ENCODE results near the gene LLGL2.

Gene LLGL2

GRCh38 chr17:75513641-75514000 lies 11.9 kb upstream of the LLGL2 start:
- Histone ChIP-seq H3K36me3 (ENCODE audit: control insufficient read depth in 4 of 4, insufficient read depth in 4 of 4, low read length in 3 of 4) (no peaks in the 10 kb centered on the region), H3K27ac (ENCODE audit: insufficient read depth in 1 of 2, low read depth in 1 of 2, low read length in 2 of 2, poor library complexity in 1 of 2, severe bottlenecking in 2 of 2) (no peak overlapping the region), H3K9me3 (ENCODE audit: control extremely low read depth in 1 of 5, control insufficient read depth in 4 of 5, insufficient read depth in 2 of 5, low read depth in 1 of 5, low read length in 4 of 5) (no peaks in the 10 kb centered on the region), H3K27me3 (replicated peaks in 2 of 5; ENCODE audit: control insufficient read depth in 4 of 5, insufficient read depth in 5 of 5, low read length in 4 of 5) (no peaks in the 10 kb centered on the region), H3K4me3 (ENCODE audit: control insufficient read depth in 1 of 7, extremely low read depth in 1 of 7, insufficient read depth in 4 of 7, low read depth in 2 of 7, low read length in 6 of 7) (no peak overlapping the region), H3K4me1 (ENCODE audit: control extremely low read depth in 1 of 4, control insufficient read depth in 4 of 4, insufficient read depth in 4 of 4, low read length in 3 of 4) (peaks cover 14 to 35% (median 33%) of the 10 kb centered on the region in 4 experiments)
- ChIA-PET POLR2A (no interaction called here), CTCF (interaction anchor here (1.0 to 1.5 kb wide), 4 partner anchors 13 to 243 kb away, joined by 3 to 5 read pairs (median 3); partner anchors contain the start of gene MIF4GD)
- WGBS (ENCODE audit: insufficient coverage) = 98% methylated on average over 15 of the region's 17 CpGs
- DNase-seq = no peak

GRCh38 chr17:75514299-75514918 lies 11.1 kb upstream of the LLGL2 start:
- WGBS (ENCODE audit: insufficient coverage) = 66% methylated on average over 13 of the region's 15 CpGs
- H3K36me3 ChIP-seq (ENCODE audit: control insufficient read depth in 4 of 4, insufficient read depth in 4 of 4, low read length in 3 of 4) = peaks cover 0 to 5% (median 2%) of the 10 kb centered on the region in 4 experiments
- DNase-seq = peak in 1 of 3 donors; percentile 12
- H3K4me3 ChIP-seq (ENCODE audit: control insufficient read depth in 1 of 7, extremely low read depth in 1 of 7, insufficient read depth in 4 of 7, low read depth in 2 of 7, low read length in 6 of 7) = peak overlapping the region; percentile 67 to 91 (median 80)
- H3K27ac ChIP-seq (ENCODE audit: insufficient read depth in 1 of 2, low read depth in 1 of 2, low read length in 2 of 2, poor library complexity in 1 of 2, severe bottlenecking in 2 of 2) = no peak overlapping the region
- H3K9me3 ChIP-seq (ENCODE audit: control extremely low read depth in 1 of 5, control insufficient read depth in 4 of 5, insufficient read depth in 2 of 5, low read depth in 1 of 5, low read length in 4 of 5) = no peaks in the 10 kb centered on the region
- POLR2A ChIA-PET = interaction anchor here (0.9 kb wide), 1 partner anchor 10 kb away, joined by 3 read pairs; no protein-coding TSS in a partner anchor
- CTCF ChIA-PET = interaction anchor here (0.7 to 1.5 kb wide), 5 partner anchors 13 to 243 kb away, joined by 3 to 5 read pairs (median 3); partner anchors contain the start of gene MIF4GD
- peaks cover 17 to 40% (median 40%) of the 10 kb centered on the region in 4 experiments for H3K4me1 ChIP-seq (ENCODE audit: control extremely low read depth in 1 of 4, control insufficient read depth in 4 of 4, insufficient read depth in 4 of 4, low read length in 3 of 4)
- H3K27me3 ChIP-seq (replicated peaks in 2 of 5; ENCODE audit: control insufficient read depth in 4 of 5, insufficient read depth in 5 of 5, low read length in 4 of 5) = no peaks in the 10 kb centered on the region

GRCh38 chr17:75514919-75515495 lies 10.5 kb upstream of the LLGL2 start:
- peak overlapping the region; percentile 67 to 91 (median 80) for H3K4me3 ChIP-seq (ENCODE audit: control insufficient read depth in 1 of 7, extremely low read depth in 1 of 7, insufficient read depth in 4 of 7, low read depth in 2 of 7, low read length in 6 of 7)
- ChIA-PET CTCF (interaction anchor here (0.7 to 1.5 kb wide), 3 partner anchors 14 to 244 kb away, joined by 3 to 5 read pairs (median 3); partner anchors contain the start of gene MIF4GD), POLR2A (interaction anchor here (0.9 kb wide), 1 partner anchor 10 kb away, joined by 3 read pairs; no protein-coding TSS in a partner anchor)
- peaks cover 0 to 6% (median 4%) of the 10 kb centered on the region in 4 experiments for H3K36me3 ChIP-seq (ENCODE audit: control insufficient read depth in 4 of 4, insufficient read depth in 4 of 4, low read length in 3 of 4)
- no peaks in the 10 kb centered on the region for H3K27me3 ChIP-seq (replicated peaks in 2 of 5; ENCODE audit: control insufficient read depth in 4 of 5, insufficient read depth in 5 of 5, low read length in 4 of 5)
- H3K9me3 ChIP-seq (ENCODE audit: control extremely low read depth in 1 of 5, control insufficient read depth in 4 of 5, insufficient read depth in 2 of 5, low read depth in 1 of 5, low read length in 4 of 5) = no peaks in the 10 kb centered on the region
- peak in 1 of 3 donors; percentile 27 for DNase-seq
- no peak overlapping the region for H3K27ac ChIP-seq (ENCODE audit: insufficient read depth in 1 of 2, low read depth in 1 of 2, low read length in 2 of 2, poor library complexity in 1 of 2, severe bottlenecking in 2 of 2)
- WGBS (ENCODE audit: insufficient coverage) = under 1% methylated on average over 39 of the region's 50 CpGs
- H3K4me1 ChIP-seq (ENCODE audit: control extremely low read depth in 1 of 4, control insufficient read depth in 4 of 4, insufficient read depth in 4 of 4, low read length in 3 of 4) = peaks cover 17 to 40% (median 40%) of the 10 kb centered on the region in 4 experiments

- no peak within 1 kb of the TSS for H3K27ac ChIP-seq (ENCODE audit: insufficient read depth in 1 of 2, low read depth in 1 of 2, low read length in 2 of 2, poor library complexity in 1 of 2, severe bottlenecking in 2 of 2)
- peaks cover 17 to 40% (median 40%) of the 10 kb centered on the region in 4 experiments for H3K4me1 ChIP-seq (ENCODE audit: control extremely low read depth in 1 of 4, control insufficient read depth in 4 of 4, insufficient read depth in 4 of 4, low read length in 3 of 4)
- H3K4me3 ChIP-seq (ENCODE audit: control insufficient read depth in 1 of 7, extremely low read depth in 1 of 7, insufficient read depth in 4 of 7, low read depth in 2 of 7, low read length in 6 of 7) = peak within 1 kb of the TSS; percentile 67 to 91 (median 80)
- WGBS (ENCODE audit: insufficient coverage) = under 1% methylated on average over 46 of the region's 78 CpGs
- CTCF ChIA-PET = interaction anchor here (0.8 to 4.1 kb wide), 19 partner anchors 8 to 255 kb away, joined by 3 to 18 read pairs (median 4); partner anchors contain the start of genes LLGL2 and TMEM94
- peaks cover 0 to 10% (median 4%) of the 10 kb centered on the region in 4 experiments for H3K36me3 ChIP-seq (ENCODE audit: control insufficient read depth in 4 of 4, insufficient read depth in 4 of 4, low read length in 3 of 4)
- peak; percentile 83 to 92 (median 91) for DNase-seq
- no peaks in the 10 kb centered on the region for H3K9me3 ChIP-seq (ENCODE audit: control extremely low read depth in 1 of 5, control insufficient read depth in 4 of 5, insufficient read depth in 2 of 5, low read depth in 1 of 5, low read length in 4 of 5)
- POLR2A ChIA-PET = interaction anchor here (0.8 to 1.5 kb wide), 4 partner anchors 10 to 190 kb away, joined by 3 to 8 read pairs (median 5); partner anchors contain the start of genes LLGL2 and MYO15B
- H3K27me3 ChIP-seq (replicated peaks in 2 of 5; ENCODE audit: control insufficient read depth in 4 of 5, insufficient read depth in 5 of 5, low read length in 4 of 5) = no peaks in the 10 kb centered on the region
Observed at GRCh38 chr17:75515496-75516254, 9.8 kb upstream of the LLGL2 start, which contains the start of gene CASKIN2. Gene CASKIN2, minus strand, starts transcription at chr17:75515537. Its CDS starts 1,733 bp downstream, at chr17:75513804.

- ChIA-PET CTCF (interaction anchor here (0.6 to 4.1 kb wide), 22 partner anchors 8 to 256 kb away, joined by 3 to 18 read pairs (median 3); partner anchors contain the start of genes GGA3, LLGL2, MRPS7 and TMEM94), POLR2A (interaction anchor here (0.6 to 1.5 kb wide), 6 partner anchors 9 to 564 kb away, joined by 3 to 8 read pairs (median 4); partner anchors contain the start of genes LLGL2 and MYO15B)
- Histone ChIP-seq H3K4me3 (ENCODE audit: control insufficient read depth in 1 of 7, extremely low read depth in 1 of 7, insufficient read depth in 4 of 7, low read depth in 2 of 7, low read length in 6 of 7) (peak within 1 kb of the TSS; percentile 67 to 91 (median 80)), H3K4me1 (ENCODE audit: control extremely low read depth in 1 of 4, control insufficient read depth in 4 of 4, insufficient read depth in 4 of 4, low read length in 3 of 4) (peaks cover 17 to 40% (median 40%) of the 10 kb centered on the region in 4 experiments), H3K27ac (ENCODE audit: insufficient read depth in 1 of 2, low read depth in 1 of 2, low read length in 2 of 2, poor library complexity in 1 of 2, severe bottlenecking in 2 of 2) (no peak within 1 kb of the TSS), H3K36me3 (ENCODE audit: control insufficient read depth in 4 of 4, insufficient read depth in 4 of 4, low read length in 3 of 4) (peaks cover 0 to 10% (median 6%) of the 10 kb centered on the region in 4 experiments), H3K27me3 (replicated peaks in 2 of 5; ENCODE audit: control insufficient read depth in 4 of 5, insufficient read depth in 5 of 5, low read length in 4 of 5) (no peaks in the 10 kb centered on the region), H3K9me3 (ENCODE audit: control extremely low read depth in 1 of 5, control insufficient read depth in 4 of 5, insufficient read depth in 2 of 5, low read depth in 1 of 5, low read length in 4 of 5) (no peaks in the 10 kb centered on the region)
- under 1% methylated on average over 44 of the region's 45 CpGs for WGBS (ENCODE audit: insufficient coverage)
- DNase-seq = peak; percentile 83 to 92 (median 92)
Observed at GRCh38 chr17:75516255-75516618, 9.3 kb upstream of the LLGL2 start, which contains the start of gene TSEN54. Gene TSEN54, plus strand, starts transcription at chr17:75516528. Its CDS starts 33 bp downstream, at chr17:75516561.

- H3K4me3 ChIP-seq (ENCODE audit: control insufficient read depth in 1 of 7, extremely low read depth in 1 of 7, insufficient read depth in 4 of 7, low read depth in 2 of 7, low read length in 6 of 7) = peak overlapping the region; percentile 67 to 91 (median 80)
- no peak overlapping the region for H3K27ac ChIP-seq (ENCODE audit: insufficient read depth in 1 of 2, low read depth in 1 of 2, low read length in 2 of 2, poor library complexity in 1 of 2, severe bottlenecking in 2 of 2)
- H3K9me3 ChIP-seq (ENCODE audit: control extremely low read depth in 1 of 5, control insufficient read depth in 4 of 5, insufficient read depth in 2 of 5, low read depth in 1 of 5, low read length in 4 of 5) = no peaks in the 10 kb centered on the region
- peak; percentile 18 to 43 (median 36) for DNase-seq
- WGBS (ENCODE audit: insufficient coverage) = under 1% methylated on average over 47 of the region's 65 CpGs
- CTCF ChIA-PET = interaction anchor here (0.6 to 4.1 kb wide), 22 partner anchors 7 to 256 kb away, joined by 3 to 18 read pairs (median 3); partner anchors contain the start of genes GGA3, LLGL2, MRPS7 and TMEM94
- H3K27me3 ChIP-seq (replicated peaks in 2 of 5; ENCODE audit: control insufficient read depth in 4 of 5, insufficient read depth in 5 of 5, low read length in 4 of 5) = no peaks in the 10 kb centered on the region
- H3K36me3 ChIP-seq (ENCODE audit: control insufficient read depth in 4 of 4, insufficient read depth in 4 of 4, low read length in 3 of 4) = peaks cover 0 to 15% (median 9%) of the 10 kb centered on the region in 4 experiments
- peaks cover 17 to 40% (median 40%) of the 10 kb centered on the region in 4 experiments for H3K4me1 ChIP-seq (ENCODE audit: control extremely low read depth in 1 of 4, control insufficient read depth in 4 of 4, insufficient read depth in 4 of 4, low read length in 3 of 4)
- POLR2A ChIA-PET = interaction anchor here (0.6 to 1.6 kb wide), 8 partner anchors 9 to 563 kb away, joined by 3 to 9 read pairs (median 4); partner anchors contain the start of genes LLGL2 and MYO15B
Observed at GRCh38 chr17:75516619-75517296, 8.7 kb upstream of the LLGL2 start.

All from common myeloid progenitor, CD34-positive (primary cell).